H1 (cell line): ENCODE data around the gene GPD1. TPM values are rescaled to one million over a fixed set of nuclear protein-coding genes. Genes with fewer than 3 reads are reported as not detected.

Experiments used
- polyA plus RNA-seq, 7 experiments: library from polyadenylated mRNA; depleted of rRNA in 3 of 7; stranded (reverse) in 5 of 7; unstranded in 2 of 7; fragments of >200 nt in 5 of 7; fragments of 200-250 nt in 2 of 7; gene quantifications; 1 replicate in 5 of 7; 2 replicates in 1 of 7; 4 replicates in 1 of 7; pipeline versions ENCODE4 v1.2.1 to v1.2.3, GENCODE V29; 2011 to 2013; ENCODE audit warnings: missing spikeins in 2 of 7, mixed read lengths in 2 of 7
- total RNA-seq: library from RNA; stranded (reverse); fragmentation: NEBNext Ultra II Directional; extraction: Animal tissue kit (Norgen Biotek cat#: 25700); gene quantifications from 2 replicates; pipeline ENCODE4 v1.2.1, GENCODE V29; 2021
- TF ChIP-seq, protein P1 (sequence below): fragments of 300-600 bp; sonication (generic); IDR thresholded peaks from 2 replicates; pipeline ENCODE4 v1.7.1; 2012; ENCODE audit warnings: low read length, moderate library complexity, mild to moderate bottlenecking, inconsistent platforms; ENCODE audit not compliant: insufficient replicate concordance

GPD1 gene
- total and polyA plus RNA-seq, 2 of the 8 experiments (the other 6 are each of a cell fraction or from before 2014, with no cell fraction given): 0.45 to 0.74 TPM

GRCh38 chr12:50156641-50157040 lies 52.8 kb downstream of the GPD1 start (continued):
- TF ChIP-seq, protein P1, sequence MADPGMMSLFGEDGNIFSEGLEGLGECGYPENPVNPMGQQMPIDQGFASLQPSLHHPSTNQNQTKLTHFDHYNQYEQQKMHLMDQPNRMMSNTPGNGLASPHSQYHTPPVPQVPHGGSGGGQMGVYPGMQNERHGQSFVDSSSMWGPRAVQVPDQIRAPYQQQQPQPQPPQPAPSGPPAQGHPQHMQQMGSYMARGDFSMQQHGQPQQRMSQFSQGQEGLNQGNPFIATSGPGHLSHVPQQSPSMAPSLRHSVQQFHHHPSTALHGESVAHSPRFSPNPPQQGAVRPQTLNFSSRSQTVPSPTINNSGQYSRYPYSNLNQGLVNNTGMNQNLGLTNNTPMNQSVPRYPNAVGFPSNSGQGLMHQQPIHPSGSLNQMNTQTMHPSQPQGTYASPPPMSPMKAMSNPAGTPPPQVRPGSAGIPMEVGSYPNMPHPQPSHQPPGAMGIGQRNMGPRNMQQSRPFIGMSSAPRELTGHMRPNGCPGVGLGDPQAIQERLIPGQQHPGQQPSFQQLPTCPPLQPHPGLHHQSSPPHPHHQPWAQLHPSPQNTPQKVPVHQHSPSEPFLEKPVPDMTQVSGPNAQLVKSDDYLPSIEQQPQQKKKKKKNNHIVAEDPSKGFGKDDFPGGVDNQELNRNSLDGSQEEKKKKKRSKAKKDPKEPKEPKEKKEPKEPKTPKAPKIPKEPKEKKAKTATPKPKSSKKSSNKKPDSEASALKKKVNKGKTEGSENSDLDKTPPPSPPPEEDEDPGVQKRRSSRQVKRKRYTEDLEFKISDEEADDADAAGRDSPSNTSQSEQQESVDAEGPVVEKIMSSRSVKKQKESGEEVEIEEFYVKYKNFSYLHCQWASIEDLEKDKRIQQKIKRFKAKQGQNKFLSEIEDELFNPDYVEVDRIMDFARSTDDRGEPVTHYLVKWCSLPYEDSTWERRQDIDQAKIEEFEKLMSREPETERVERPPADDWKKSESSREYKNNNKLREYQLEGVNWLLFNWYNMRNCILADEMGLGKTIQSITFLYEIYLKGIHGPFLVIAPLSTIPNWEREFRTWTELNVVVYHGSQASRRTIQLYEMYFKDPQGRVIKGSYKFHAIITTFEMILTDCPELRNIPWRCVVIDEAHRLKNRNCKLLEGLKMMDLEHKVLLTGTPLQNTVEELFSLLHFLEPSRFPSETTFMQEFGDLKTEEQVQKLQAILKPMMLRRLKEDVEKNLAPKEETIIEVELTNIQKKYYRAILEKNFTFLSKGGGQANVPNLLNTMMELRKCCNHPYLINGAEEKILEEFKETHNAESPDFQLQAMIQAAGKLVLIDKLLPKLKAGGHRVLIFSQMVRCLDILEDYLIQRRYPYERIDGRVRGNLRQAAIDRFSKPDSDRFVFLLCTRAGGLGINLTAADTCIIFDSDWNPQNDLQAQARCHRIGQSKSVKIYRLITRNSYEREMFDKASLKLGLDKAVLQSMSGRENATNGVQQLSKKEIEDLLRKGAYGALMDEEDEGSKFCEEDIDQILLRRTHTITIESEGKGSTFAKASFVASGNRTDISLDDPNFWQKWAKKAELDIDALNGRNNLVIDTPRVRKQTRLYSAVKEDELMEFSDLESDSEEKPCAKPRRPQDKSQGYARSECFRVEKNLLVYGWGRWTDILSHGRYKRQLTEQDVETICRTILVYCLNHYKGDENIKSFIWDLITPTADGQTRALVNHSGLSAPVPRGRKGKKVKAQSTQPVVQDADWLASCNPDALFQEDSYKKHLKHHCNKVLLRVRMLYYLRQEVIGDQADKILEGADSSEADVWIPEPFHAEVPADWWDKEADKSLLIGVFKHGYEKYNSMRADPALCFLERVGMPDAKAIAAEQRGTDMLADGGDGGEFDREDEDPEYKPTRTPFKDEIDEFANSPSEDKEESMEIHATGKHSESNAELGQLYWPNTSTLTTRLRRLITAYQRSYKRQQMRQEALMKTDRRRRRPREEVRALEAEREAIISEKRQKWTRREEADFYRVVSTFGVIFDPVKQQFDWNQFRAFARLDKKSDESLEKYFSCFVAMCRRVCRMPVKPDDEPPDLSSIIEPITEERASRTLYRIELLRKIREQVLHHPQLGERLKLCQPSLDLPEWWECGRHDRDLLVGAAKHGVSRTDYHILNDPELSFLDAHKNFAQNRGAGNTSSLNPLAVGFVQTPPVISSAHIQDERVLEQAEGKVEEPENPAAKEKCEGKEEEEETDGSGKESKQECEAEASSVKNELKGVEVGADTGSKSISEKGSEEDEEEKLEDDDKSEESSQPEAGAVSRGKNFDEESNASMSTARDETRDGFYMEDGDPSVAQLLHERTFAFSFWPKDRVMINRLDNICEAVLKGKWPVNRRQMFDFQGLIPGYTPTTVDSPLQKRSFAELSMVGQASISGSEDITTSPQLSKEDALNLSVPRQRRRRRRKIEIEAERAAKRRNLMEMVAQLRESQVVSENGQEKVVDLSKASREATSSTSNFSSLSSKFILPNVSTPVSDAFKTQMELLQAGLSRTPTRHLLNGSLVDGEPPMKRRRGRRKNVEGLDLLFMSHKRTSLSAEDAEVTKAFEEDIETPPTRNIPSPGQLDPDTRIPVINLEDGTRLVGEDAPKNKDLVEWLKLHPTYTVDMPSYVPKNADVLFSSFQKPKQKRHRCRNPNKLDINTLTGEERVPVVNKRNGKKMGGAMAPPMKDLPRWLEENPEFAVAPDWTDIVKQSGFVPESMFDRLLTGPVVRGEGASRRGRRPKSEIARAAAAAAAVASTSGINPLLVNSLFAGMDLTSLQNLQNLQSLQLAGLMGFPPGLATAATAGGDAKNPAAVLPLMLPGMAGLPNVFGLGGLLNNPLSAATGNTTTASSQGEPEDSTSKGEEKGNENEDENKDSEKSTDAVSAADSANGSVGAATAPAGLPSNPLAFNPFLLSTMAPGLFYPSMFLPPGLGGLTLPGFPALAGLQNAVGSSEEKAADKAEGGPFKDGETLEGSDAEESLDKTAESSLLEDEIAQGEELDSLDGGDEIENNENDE: no peak
